ENCODE measurements around the gene TSPAN6. TPM values are rescaled to one million over a fixed set of nuclear protein-coding genes. Genes with fewer than 3 reads are reported as not detected.

The TSPAN6 gene
- polyA plus RNA-seq, 1 donor from 2014 or later, result 63.3 TPM

DNA sequence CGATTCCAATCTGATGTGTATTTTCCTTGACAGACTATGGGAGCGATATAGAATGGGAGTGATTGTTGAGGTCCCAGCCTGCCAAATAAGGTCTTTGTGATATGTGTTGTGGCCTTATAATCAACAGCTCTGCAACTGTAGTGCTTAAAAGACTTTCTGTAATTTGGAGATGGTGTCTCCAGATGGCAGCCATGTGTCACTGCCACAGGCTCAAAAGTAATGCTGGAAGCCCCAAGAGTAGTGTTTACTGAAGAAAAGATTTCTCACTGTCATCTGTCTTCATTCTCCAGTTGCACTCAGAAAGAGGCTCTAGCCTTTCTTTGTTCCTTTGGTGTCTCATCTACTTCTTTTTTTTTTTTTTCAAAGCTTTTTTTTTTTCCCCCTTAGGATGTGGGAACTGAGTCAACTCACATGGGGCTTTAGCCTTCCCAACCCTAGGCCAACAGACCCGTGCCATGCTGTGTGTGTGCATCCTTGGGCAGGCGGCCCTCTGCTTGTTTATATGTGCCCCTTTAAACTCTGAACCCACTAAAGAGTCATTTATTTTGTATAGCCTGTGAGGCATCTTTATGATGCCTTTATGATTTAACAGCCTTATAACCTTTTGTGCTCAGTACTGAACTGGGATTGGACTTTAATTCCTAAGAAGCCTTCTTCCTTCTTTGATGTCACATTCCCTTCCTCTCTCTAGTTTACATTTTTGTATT is 23.0 kb upstream of the TSPAN6 start:
- no peak overlapping the region for H3K9ac ChIP-seq (ENCODE audit: low read length)
- H3K9me3 ChIP-seq (ENCODE audit: low read length), result no peaks in the 10 kb centered on the region
- no peaks in the 10 kb centered on the region for H3K79me2 ChIP-seq (replicated peaks; ENCODE audit: insufficient read depth, low read length)
- H3F3A ChIP-seq (ENCODE audit: insufficient read depth, low read length, poor library complexity, severe bottlenecking), result no peaks in the 10 kb centered on the region
- H3K27me3 ChIP-seq (ENCODE audit: insufficient read depth, low read depth, low read length), result no peaks in the 10 kb centered on the region
- no peak overlapping the region for H3K27ac ChIP-seq (ENCODE audit: low read length)
- no peaks in the 10 kb centered on the region for H3K9me2 ChIP-seq (ENCODE audit: insufficient read depth, low read length)
- H3K4me2 ChIP-seq (ENCODE audit: low read length), result no peak overlapping the region
- no peak overlapping the region for H3K4me3 ChIP-seq (ENCODE audit: low read length)
- no peak overlapping the region for H2AFZ ChIP-seq (ENCODE audit: low read depth, low read length)
- no peaks in the 10 kb centered on the region for H4K20me1 ChIP-seq (ENCODE audit: insufficient read depth)
- H3K36me3 ChIP-seq (ENCODE audit: insufficient read depth, low read length), result no peaks in the 10 kb centered on the region
- TF ChIP-seq TAF1 (IDR thresholded peaks at IDR 0.05; ENCODE audit: low read depth), result no peak

DNA sequence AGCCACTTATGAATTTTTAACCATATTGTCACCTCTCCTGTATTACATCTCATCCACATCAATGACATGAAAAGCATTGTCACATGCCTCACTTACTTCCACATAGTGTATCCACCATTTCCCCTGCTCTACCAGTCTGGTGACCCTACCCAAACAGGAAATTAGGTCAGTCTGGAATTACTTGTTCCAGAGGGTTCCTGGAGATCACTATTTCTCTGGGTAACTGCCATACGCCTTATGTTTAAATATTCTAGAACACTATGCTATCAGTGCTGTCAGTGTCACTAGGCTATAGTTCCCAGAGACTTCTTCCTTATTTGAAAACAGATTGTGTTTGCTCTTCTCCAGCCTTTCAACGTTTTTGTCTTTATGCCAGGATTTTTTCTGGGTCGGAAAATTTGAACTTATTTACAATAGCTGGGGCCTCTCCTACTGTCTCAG is 22.4 kb upstream of the TSPAN6 start:
- Histone ChIP-seq H3K27me3 (ENCODE audit: insufficient read depth, low read depth, low read length) (no peaks in the 10 kb centered on the region), H3K4me2 (ENCODE audit: low read length) (no peak overlapping the region)

More for the DNA sequence above, 22.4 kb upstream of the TSPAN6 start:
- Histone ChIP-seq H3K79me2 (replicated peaks; ENCODE audit: insufficient read depth, low read length) (no peaks in the 10 kb centered on the region), H3K4me3 (ENCODE audit: low read length) (no peak overlapping the region), H3K27ac (ENCODE audit: low read length) (no peak overlapping the region), H3K9ac (ENCODE audit: low read length) (no peak overlapping the region), H4K20me1 (ENCODE audit: insufficient read depth) (no peaks in the 10 kb centered on the region), H3K36me3 (ENCODE audit: insufficient read depth, low read length) (no peaks in the 10 kb centered on the region), H3K9me2 (ENCODE audit: insufficient read depth, low read length) (no peaks in the 10 kb centered on the region), H3K9me3 (ENCODE audit: low read length) (no peaks in the 10 kb centered on the region), H3F3A (ENCODE audit: insufficient read depth, low read length, poor library complexity, severe bottlenecking) (no peaks in the 10 kb centered on the region), H2AFZ (ENCODE audit: low read depth, low read length) (no peak overlapping the region)
- TF ChIP-seq EZH2 (IDR thresholded peaks at IDR 0.05; ENCODE audit: borderline replicate concordance, insufficient read depth, low read length, poor library complexity, severe bottlenecking), result no peak
- no peak for TF ChIP-seq TAF1 (IDR thresholded peaks at IDR 0.05; ENCODE audit: low read depth)
- TF ChIP-seq POLR2AphosphoS5 (IDR thresholded peaks at IDR 0.05), result no peak
- no peak for TF ChIP-seq EP300 (conservative IDR thresholded peaks at IDR 0.05; ENCODE audit: poor library complexity, severe bottlenecking)
- TF ChIP-seq, protein P1, sequence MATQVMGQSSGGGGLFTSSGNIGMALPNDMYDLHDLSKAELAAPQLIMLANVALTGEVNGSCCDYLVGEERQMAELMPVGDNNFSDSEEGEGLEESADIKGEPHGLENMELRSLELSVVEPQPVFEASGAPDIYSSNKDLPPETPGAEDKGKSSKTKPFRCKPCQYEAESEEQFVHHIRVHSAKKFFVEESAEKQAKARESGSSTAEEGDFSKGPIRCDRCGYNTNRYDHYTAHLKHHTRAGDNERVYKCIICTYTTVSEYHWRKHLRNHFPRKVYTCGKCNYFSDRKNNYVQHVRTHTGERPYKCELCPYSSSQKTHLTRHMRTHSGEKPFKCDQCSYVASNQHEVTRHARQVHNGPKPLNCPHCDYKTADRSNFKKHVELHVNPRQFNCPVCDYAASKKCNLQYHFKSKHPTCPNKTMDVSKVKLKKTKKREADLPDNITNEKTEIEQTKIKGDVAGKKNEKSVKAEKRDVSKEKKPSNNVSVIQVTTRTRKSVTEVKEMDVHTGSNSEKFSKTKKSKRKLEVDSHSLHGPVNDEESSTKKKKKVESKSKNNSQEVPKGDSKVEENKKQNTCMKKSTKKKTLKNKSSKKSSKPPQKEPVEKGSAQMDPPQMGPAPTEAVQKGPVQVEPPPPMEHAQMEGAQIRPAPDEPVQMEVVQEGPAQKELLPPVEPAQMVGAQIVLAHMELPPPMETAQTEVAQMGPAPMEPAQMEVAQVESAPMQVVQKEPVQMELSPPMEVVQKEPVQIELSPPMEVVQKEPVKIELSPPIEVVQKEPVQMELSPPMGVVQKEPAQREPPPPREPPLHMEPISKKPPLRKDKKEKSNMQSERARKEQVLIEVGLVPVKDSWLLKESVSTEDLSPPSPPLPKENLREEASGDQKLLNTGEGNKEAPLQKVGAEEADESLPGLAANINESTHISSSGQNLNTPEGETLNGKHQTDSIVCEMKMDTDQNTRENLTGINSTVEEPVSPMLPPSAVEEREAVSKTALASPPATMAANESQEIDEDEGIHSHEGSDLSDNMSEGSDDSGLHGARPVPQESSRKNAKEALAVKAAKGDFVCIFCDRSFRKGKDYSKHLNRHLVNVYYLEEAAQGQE (IDR thresholded peaks at IDR 0.05; ENCODE audit: borderline replicate concordance), result no peak
- TF ChIP-seq SMC3 (conservative IDR thresholded peaks at IDR 0.05; ENCODE audit: poor library complexity), result no peak
- no peak for TF ChIP-seq RAD21 (conservative IDR thresholded peaks at IDR 0.05)
- no peak for TF ChIP-seq MXI1 (conservative IDR thresholded peaks at IDR 0.05; ENCODE audit: poor library complexity, severe bottlenecking)
- TF ChIP-seq, protein P2, sequence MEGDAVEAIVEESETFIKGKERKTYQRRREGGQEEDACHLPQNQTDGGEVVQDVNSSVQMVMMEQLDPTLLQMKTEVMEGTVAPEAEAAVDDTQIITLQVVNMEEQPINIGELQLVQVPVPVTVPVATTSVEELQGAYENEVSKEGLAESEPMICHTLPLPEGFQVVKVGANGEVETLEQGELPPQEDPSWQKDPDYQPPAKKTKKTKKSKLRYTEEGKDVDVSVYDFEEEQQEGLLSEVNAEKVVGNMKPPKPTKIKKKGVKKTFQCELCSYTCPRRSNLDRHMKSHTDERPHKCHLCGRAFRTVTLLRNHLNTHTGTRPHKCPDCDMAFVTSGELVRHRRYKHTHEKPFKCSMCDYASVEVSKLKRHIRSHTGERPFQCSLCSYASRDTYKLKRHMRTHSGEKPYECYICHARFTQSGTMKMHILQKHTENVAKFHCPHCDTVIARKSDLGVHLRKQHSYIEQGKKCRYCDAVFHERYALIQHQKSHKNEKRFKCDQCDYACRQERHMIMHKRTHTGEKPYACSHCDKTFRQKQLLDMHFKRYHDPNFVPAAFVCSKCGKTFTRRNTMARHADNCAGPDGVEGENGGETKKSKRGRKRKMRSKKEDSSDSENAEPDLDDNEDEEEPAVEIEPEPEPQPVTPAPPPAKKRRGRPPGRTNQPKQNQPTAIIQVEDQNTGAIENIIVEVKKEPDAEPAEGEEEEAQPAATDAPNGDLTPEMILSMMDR (IDR thresholded peaks at IDR 0.05; ENCODE audit: poor library complexity, severe bottlenecking), result no peak

All from neural cell (in vitro differentiated cells).